Ectodermal cell (in vitro differentiated cells): ENCODE data around the gene EPSTI1.

Experiments
- H3K27ac ChIP-seq: 2 replicates; pipeline ENCODE4 v1.7.0; 2013; ENCODE audit warnings: mild to moderate bottlenecking, low read depth, low read length; ENCODE audit not compliant: insufficient read depth, poor library complexity, severe bottlenecking
- H3K27me3 ChIP-seq: 2 replicates; pipeline ENCODE4 v1.7.0; 2013; ENCODE audit warnings: mild to moderate bottlenecking, low read length; ENCODE audit not compliant: insufficient read depth, control insufficient read depth, poor library complexity, severe bottlenecking
- H3K36me3 ChIP-seq: one replicate; pipeline ENCODE4 v1.7.0; 2013; ENCODE audit warnings: low read length; ENCODE audit not compliant: control insufficient read depth, insufficient read depth
- H3K4me1 ChIP-seq: one replicate; pipeline ENCODE4 v1.7.0; 2013; ENCODE audit warnings: low read length; ENCODE audit not compliant: control insufficient read depth, insufficient read depth
- H3K4me3 ChIP-seq: 2 replicates; pipeline ENCODE4 v1.7.0; 2013; ENCODE audit warnings: low read depth, low read length, control low read depth; ENCODE audit not compliant: insufficient read depth
- H3K9me3 ChIP-seq: 2 replicates; pipeline ENCODE4 v1.7.0; 2013; ENCODE audit warnings: mild to moderate bottlenecking, low read length, moderate library complexity; ENCODE audit not compliant: control insufficient read depth
- WGBS, 2 experiments: methylation state at CpG; one replicate each; pipeline ENCODE4 v1.1.7; 2013; ENCODE audit warnings: missing lambda C conversion rate in 2 of 2; 5-methylcytosine and 5-hydroxymethylcytosine counted together

The EPSTI1 gene

DNA sequence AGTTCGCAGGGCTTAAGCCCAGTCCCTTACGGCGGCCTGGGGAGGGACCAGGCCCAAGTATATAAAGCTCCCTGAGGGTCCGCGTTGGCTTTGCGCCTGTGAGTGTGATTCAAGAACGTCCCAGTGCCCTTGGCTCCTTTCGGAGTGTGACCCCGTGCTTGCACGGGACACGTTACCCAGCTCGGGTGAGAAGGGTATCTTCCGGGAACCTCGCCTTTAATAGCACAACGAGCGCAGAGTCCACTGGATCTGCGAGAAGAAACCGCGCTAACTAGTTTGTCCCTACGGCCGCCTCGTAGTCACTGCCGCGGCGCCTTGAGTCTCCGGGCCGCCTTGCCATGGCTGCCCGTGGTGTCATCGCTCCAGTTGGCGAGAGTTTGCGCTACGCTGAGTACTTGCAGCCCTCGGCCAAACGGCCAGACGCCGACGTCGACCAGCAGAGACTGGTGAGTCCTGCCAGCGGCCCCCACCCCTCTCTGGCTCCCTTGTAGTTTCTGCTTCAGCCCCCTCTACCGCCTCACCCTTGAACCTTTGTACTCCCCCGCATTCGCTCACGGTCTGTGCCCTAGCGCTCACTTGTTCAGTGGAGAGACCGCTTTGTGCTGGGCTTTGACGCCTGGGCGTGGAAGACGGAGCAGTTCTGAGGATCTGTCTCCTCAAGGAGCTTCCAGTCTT is 31.4 kb upstream of the EPSTI1 start, which contains the start of gene DNAJC15:
TSS of gene DNAJC15 (plus strand) at position 298 of the 675 bp plus-strand sequence. CDS start at position 339, 41 bp downstream.
- H3K4me3 ChIP-seq, result peak within 1 kb of the TSS; percentile 60
- H3K4me1 ChIP-seq, result no peaks in the 10 kb centered on the region
- no peaks in the 10 kb centered on the region for H3K36me3 ChIP-seq
- H3K9me3 ChIP-seq, result no peaks in the 10 kb centered on the region
- 8 to 10% methylated on average over 48 of the region's 48 CpGs for WGBS, 2 experiments
- H3K27me3 ChIP-seq, result no peaks in the 10 kb centered on the region
- H3K27ac ChIP-seq, result peak within 1 kb of the TSS; percentile 64

DNA sequence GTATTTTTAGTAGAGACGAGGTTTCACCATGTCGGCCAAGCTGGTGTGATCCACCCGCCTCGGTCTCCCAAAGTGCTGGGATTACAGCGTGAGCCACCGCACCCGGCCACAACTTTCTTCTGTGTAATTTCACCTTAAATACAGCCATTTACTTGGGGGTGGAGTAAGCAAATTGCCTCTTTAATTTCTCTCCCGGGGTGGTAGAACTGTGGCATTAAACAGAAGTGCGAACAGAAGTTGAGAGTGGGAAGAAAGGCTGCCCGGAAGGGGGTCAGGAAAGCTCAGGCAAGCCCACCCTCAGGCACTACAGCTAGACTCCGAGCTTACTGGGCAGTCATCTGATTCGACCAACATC is 30.9 kb upstream of the EPSTI1 start:
- H3K9me3 ChIP-seq, result no peaks in the 10 kb centered on the region
- 45 to 49% methylated on average over 12 of the region's 12 CpGs for WGBS, 2 experiments
- H3K36me3 ChIP-seq, result no peaks in the 10 kb centered on the region
- no peaks in the 10 kb centered on the region for H3K4me1 ChIP-seq
- peak overlapping the region; percentile 64 for H3K27ac ChIP-seq
- H3K4me3 ChIP-seq, result peak overlapping the region; percentile 60
- H3K27me3 ChIP-seq, result no peaks in the 10 kb centered on the region

DNA sequence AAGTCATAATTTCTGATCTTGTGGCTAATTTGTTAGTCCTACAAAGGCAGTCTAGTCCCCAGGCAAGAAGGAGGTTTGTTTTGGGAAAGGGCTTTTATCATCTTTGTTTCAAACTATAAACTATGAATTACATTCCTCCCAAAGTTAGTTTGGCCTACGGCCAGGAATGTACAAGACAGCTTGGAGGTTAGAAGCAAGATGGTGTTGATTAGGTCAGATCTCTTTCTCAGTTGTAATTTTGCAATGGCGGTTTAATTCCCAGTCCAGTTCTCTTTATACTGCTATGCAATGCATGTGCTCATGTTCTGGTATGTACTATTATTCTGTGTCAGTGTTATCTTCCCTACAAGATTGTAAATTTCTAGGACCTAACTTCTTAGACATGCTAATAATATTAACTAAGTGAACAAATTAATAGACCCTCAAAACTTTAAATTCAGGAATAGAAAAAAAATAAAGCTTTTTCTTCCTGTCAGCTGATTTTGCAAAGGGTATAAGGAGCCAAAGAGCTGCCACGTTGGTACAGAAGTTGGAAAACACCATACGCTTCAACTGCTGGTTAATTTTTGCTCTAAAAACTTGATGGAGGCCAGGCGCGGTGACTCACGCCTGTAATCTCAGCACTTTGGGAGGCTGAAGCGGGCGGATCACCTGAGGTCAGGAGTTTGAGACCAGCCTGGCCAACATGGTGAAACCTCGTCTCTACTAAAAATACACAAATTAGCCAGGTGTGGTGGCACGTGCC is 30.1 kb upstream of the EPSTI1 start:
- no peak overlapping the region for H3K4me3 ChIP-seq
- no peaks in the 10 kb centered on the region for H3K4me1 ChIP-seq
- 94 to 95% methylated on average over 11 of the region's 11 CpGs for WGBS, 2 experiments
- H3K9me3 ChIP-seq, result no peaks in the 10 kb centered on the region
- H3K27ac ChIP-seq, result no peak overlapping the region
- no peaks in the 10 kb centered on the region for H3K36me3 ChIP-seq
- H3K27me3 ChIP-seq, result no peaks in the 10 kb centered on the region

- no peak overlapping the region for H3K4me3 ChIP-seq
- no peaks in the 10 kb centered on the region for H3K4me1 ChIP-seq
- H3K27me3 ChIP-seq, result no peaks in the 10 kb centered on the region
- no peaks in the 10 kb centered on the region for H3K9me3 ChIP-seq
- 83% methylated on average over 1 of the region's 1 CpG; no CpG with 5 or more reads in 1 of the 2 experiments for WGBS, 2 experiments
- no peaks in the 10 kb centered on the region for H3K36me3 ChIP-seq
- H3K27ac ChIP-seq, result no peak overlapping the region
Measured at GRCh38 chr13:43020794-43021193, 28.8 kb upstream of the EPSTI1 start.

DNA sequence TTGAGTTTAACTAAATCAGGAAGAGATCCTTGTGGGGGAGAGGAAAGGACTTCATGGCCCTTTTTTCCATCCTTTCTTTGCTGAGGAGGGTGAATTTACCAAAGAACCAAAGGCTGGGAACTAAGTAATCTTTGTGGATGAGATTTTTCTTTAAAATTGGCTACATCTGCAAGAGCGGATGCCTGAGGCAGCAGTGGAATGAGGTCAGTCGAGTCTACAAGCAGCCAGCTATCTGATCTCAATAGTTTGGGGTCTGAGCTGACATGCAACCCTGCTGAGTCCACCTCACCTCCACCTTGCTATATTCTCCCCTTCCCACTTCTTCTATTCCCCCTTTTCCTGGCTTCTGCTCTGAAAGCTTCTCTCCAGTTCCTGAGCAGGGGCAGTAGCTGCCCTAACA is 27.8 kb upstream of the EPSTI1 start:
- Histone ChIP-seq H3K9me3 (no peaks in the 10 kb centered on the region), H3K27me3 (no peaks in the 10 kb centered on the region), H3K27ac (no peak overlapping the region), H3K36me3 (no peaks in the 10 kb centered on the region), H3K4me3 (no peak overlapping the region), H3K4me1 (no peaks in the 10 kb centered on the region)
- WGBS, 2 experiments, result 73 to 75% methylated on average over 2 of the region's 2 CpGs

GRCh38 chr13:43016226-43016625 is 24.2 kb upstream of the EPSTI1 start:
- WGBS, 2 experiments, result 85 to 93% methylated on average over 5 of the region's 5 CpGs
- Histone ChIP-seq H3K4me1 (no peaks in the 10 kb centered on the region), H3K36me3 (no peaks in the 10 kb centered on the region), H3K9me3 (no peaks in the 10 kb centered on the region), H3K27me3 (no peaks in the 10 kb centered on the region), H3K4me3 (no peak overlapping the region), H3K27ac (no peak overlapping the region)

GRCh38 chr13:43014162-43014561 is 22.1 kb upstream of the EPSTI1 start:
- H3K27ac ChIP-seq, result no peak overlapping the region
- H3K36me3 ChIP-seq, result no peaks in the 10 kb centered on the region
- H3K4me1 ChIP-seq, result no peaks in the 10 kb centered on the region
- no peak overlapping the region for H3K4me3 ChIP-seq
- H3K9me3 ChIP-seq, result no peaks in the 10 kb centered on the region
- 91 to 92% methylated on average over 3 of the region's 3 CpGs for WGBS, 2 experiments
- H3K27me3 ChIP-seq, result no peaks in the 10 kb centered on the region

- WGBS, 2 experiments, result no CpG with 5 or more reads among the region's 1 CpG
- H3K4me3 ChIP-seq, result no peak overlapping the region
- no peaks in the 10 kb centered on the region for H3K36me3 ChIP-seq
- no peaks in the 10 kb centered on the region for H3K4me1 ChIP-seq
- no peaks in the 10 kb centered on the region for H3K27me3 ChIP-seq
- H3K9me3 ChIP-seq, result no peaks in the 10 kb centered on the region
- H3K27ac ChIP-seq, result no peak overlapping the region
Measured at GRCh38 chr13:43009506-43009905, 17.5 kb upstream of the EPSTI1 start.

- WGBS, 2 experiments, result 91 to 96% methylated on average over 2 to 3 of the region's 3 CpGs
- H3K4me1 ChIP-seq, result no peaks in the 10 kb centered on the region
Measured at GRCh38 chr13:43008596-43008995, 16.6 kb upstream of the EPSTI1 start.

GRCh38 chr13:43006893-43007631 is 15.0 kb upstream of the EPSTI1 start:
- Histone ChIP-seq H3K36me3 (no peaks in the 10 kb centered on the region), H3K27me3 (no peaks in the 10 kb centered on the region), H3K4me3 (no peak overlapping the region), H3K27ac (no peak overlapping the region), H3K9me3 (no peaks in the 10 kb centered on the region), H3K4me1 (no peaks in the 10 kb centered on the region)
- WGBS, 2 experiments, result 35 to 44% methylated on average over 3 of the region's 3 CpGs

More at GRCh38 chr13:43008596-43008995, 16.6 kb upstream of the EPSTI1 start:
- H3K36me3 ChIP-seq, result no peaks in the 10 kb centered on the region
- H3K27ac ChIP-seq, result no peak overlapping the region
- no peaks in the 10 kb centered on the region for H3K27me3 ChIP-seq
- H3K9me3 ChIP-seq, result no peaks in the 10 kb centered on the region
- no peak overlapping the region for H3K4me3 ChIP-seq
